Mesendoderm (in vitro differentiated cells): ENCODE results near the gene ITM2C. TPM values are rescaled to one million over a fixed set of nuclear protein-coding genes. Genes with fewer than 3 reads are reported as not detected.

ENCODE experiments used
- DNase-seq: peaks from one replicate; pipeline ENCODE4 v3.0.0; 2013
- H2AK5ac ChIP-seq: 2 replicates; pipeline ENCODE4 v1.6.1; 2013; ENCODE audit warnings: low read length, inconsistent platforms
- H2BK120ac ChIP-seq: 2 replicates; pipeline ENCODE4 v1.6.1; 2013; ENCODE audit warnings: low read depth, mild to moderate bottlenecking, low read length, moderate library complexity, mixed read lengths
- H2BK15ac ChIP-seq: replicated peaks from 2 replicates; pipeline ENCODE4 v1.6.1; 2013; ENCODE audit warnings: low read depth, mild to moderate bottlenecking, moderate library complexity
- H2BK5ac ChIP-seq: 2 replicates; pipeline ENCODE4 v1.6.1; 2013; ENCODE audit warnings: low read length, inconsistent platforms
- H3K18ac ChIP-seq: 2 replicates; pipeline ENCODE4 v1.6.1; 2013; ENCODE audit warnings: mild to moderate bottlenecking, low read length, mixed read lengths
- H3K23ac ChIP-seq: one replicate; pipeline ENCODE4 v1.6.1; 2013; ENCODE audit warnings: low read length
- H3K27ac ChIP-seq: 2 replicates; pipeline ENCODE4 v1.5.1; 2013; ENCODE audit warnings: low read depth, mild to moderate bottlenecking, inconsistent platforms, low read length, moderate library complexity
- H3K27me3 ChIP-seq: 2 replicates; pipeline ENCODE4 v1.6.1; 2013; ENCODE audit warnings: low read length, control low read depth, mild to moderate bottlenecking, inconsistent platforms; ENCODE audit not compliant: insufficient read depth, poor library complexity
- H3K36me3 ChIP-seq: 2 replicates; pipeline ENCODE4 v1.6.1; 2013; ENCODE audit warnings: low read length, inconsistent platforms; ENCODE audit not compliant: control insufficient read depth, insufficient read depth
- H3K4ac ChIP-seq: one replicate; pipeline ENCODE4 v1.6.1; 2013; ENCODE audit warnings: low read depth, mild to moderate bottlenecking, low read length, moderate library complexity
- H3K4me1 ChIP-seq: 2 replicates; pipeline ENCODE4 v1.6.1; 2013; ENCODE audit warnings: low read depth, low read length, inconsistent platforms; ENCODE audit not compliant: control insufficient read depth
- H3K4me2 ChIP-seq: 2 replicates; pipeline ENCODE4 v1.6.1; 2013; ENCODE audit warnings: low read length
- H3K4me3 ChIP-seq: 2 replicates; pipeline ENCODE4 v1.5.1; 2013; ENCODE audit warnings: mild to moderate bottlenecking, low read length
- H3K56ac ChIP-seq: one replicate; pipeline ENCODE4 v1.6.1; 2013; ENCODE audit warnings: low read length
- H3K79me1 ChIP-seq: 2 replicates; pipeline ENCODE4 v1.6.1; 2013; ENCODE audit warnings: low read length, inconsistent platforms
- H3K79me2 ChIP-seq: 2 replicates; pipeline ENCODE4 v1.6.1; 2013; ENCODE audit warnings: mild to moderate bottlenecking, low read length; ENCODE audit not compliant: control insufficient read depth, insufficient read depth
- H3K9ac ChIP-seq: 2 replicates; pipeline ENCODE4 v1.6.1; 2013; ENCODE audit warnings: low read length, inconsistent platforms
- H4K5ac ChIP-seq: one replicate; pipeline ENCODE4 v1.6.1; 2013; ENCODE audit warnings: low read length
- H4K8ac ChIP-seq: one replicate; pipeline ENCODE4 v1.6.1; 2013; ENCODE audit warnings: low read depth, mild to moderate bottlenecking, control low read depth, low read length, moderate library complexity
- WGBS: extraction: QIAGEN DNeasy Blood & Tissue Kit; methylation state at CpG from one replicate; pipeline ENCODE4 v1.1.7; 2013; ENCODE audit warnings: low lambda C conversion rate, missing lambda C conversion rate; ENCODE audit not compliant: insufficient coverage; ENCODE audit errors: extremely low coverage; 5-methylcytosine and 5-hydroxymethylcytosine counted together
- polyA plus RNA-seq, 2 experiments: library from polyadenylated mRNA; stranded (reverse); fragments of 200-250 nt; gene quantifications; one replicate each; pipeline ENCODE4 v1.2.3, GENCODE V29; 2013

Gene ITM2C
- 368 TPM for polyA plus RNA-seq (2013, experiment 1 of 2)
- 373 TPM for polyA plus RNA-seq (2013, experiment 2 of 2)

- H3K56ac ChIP-seq: peak within 1 kb of the TSS; percentile 98
- H3K79me2 ChIP-seq: peaks cover 48% of the 10 kb centered on the region
- WGBS: no CpG with 5 or more reads among the region's 76 CpGs
- peak within 1 kb of the TSS; percentile 47 for H3K4me2 ChIP-seq
- H2BK120ac ChIP-seq: peak within 1 kb of the TSS; percentile 84
- H3K4ac ChIP-seq: peak within 1 kb of the TSS; percentile 99
- H3K27ac ChIP-seq: peak within 1 kb of the TSS; percentile 93
- no peaks in the 10 kb centered on the region for H3K36me3 ChIP-seq
- H3K4me1 ChIP-seq: peaks cover 20% of the 10 kb centered on the region
- peak within 1 kb of the TSS; percentile 95 for H3K18ac ChIP-seq
- H2AK5ac ChIP-seq: peak within 1 kb of the TSS; percentile 25
- peak within 1 kb of the TSS; percentile 85 for H3K23ac ChIP-seq
- no peak within 1 kb of the TSS for H4K5ac ChIP-seq
- H3K79me1 ChIP-seq: peaks cover 3% of the 10 kb centered on the region
- peak within 1 kb of the TSS; percentile 42 for H4K8ac ChIP-seq
- peak within 1 kb of the TSS; percentile 96 for H3K9ac ChIP-seq
- H3K4me3 ChIP-seq: peak within 1 kb of the TSS; percentile 87
- H2BK5ac ChIP-seq: peak within 1 kb of the TSS; percentile 93
- H2BK15ac ChIP-seq: no peak within 1 kb of the TSS
- DNase-seq: peak; percentile 89
- no peaks in the 10 kb centered on the region for H3K27me3 ChIP-seq
Observed at GRCh38 chr2:230864605-230865306, at the start of gene ITM2C. TSS of gene ITM2C (plus strand) at chr2:230864942. CDS start at chr2:230865026, 84 bp downstream.

GRCh38 chr2:230815088-230815487 is 49.7 kb upstream of the ITM2C start:
- H3K56ac ChIP-seq: no peak overlapping the region
- H4K8ac ChIP-seq: no peak overlapping the region
- no peak overlapping the region for H2BK15ac ChIP-seq
- no peak overlapping the region for H3K9ac ChIP-seq
- peak overlapping the region; percentile 2 for H3K27ac ChIP-seq
- H3K18ac ChIP-seq: no peak overlapping the region
- H2AK5ac ChIP-seq: no peak overlapping the region
- no peak overlapping the region for H4K5ac ChIP-seq
- DNase-seq: no peak
- peaks cover 5% of the 10 kb centered on the region for H3K36me3 ChIP-seq
- H3K4me1 ChIP-seq: no peaks in the 10 kb centered on the region
- H2BK5ac ChIP-seq: no peak overlapping the region
- no peaks in the 10 kb centered on the region for H3K79me2 ChIP-seq
- no CpG with 5 or more reads among the region's 3 CpGs for WGBS
- no peak overlapping the region for H3K4me2 ChIP-seq
- H3K23ac ChIP-seq: no peak overlapping the region
- no peak overlapping the region for H3K4ac ChIP-seq
- H2BK120ac ChIP-seq: no peak overlapping the region
- H3K4me3 ChIP-seq: no peak overlapping the region
- no peaks in the 10 kb centered on the region for H3K79me1 ChIP-seq
- no peaks in the 10 kb centered on the region for H3K27me3 ChIP-seq

GRCh38 chr2:230816735-230817134 is 48.0 kb upstream of the ITM2C start:
- no peaks in the 10 kb centered on the region for H3K4me1 ChIP-seq
- no peak overlapping the region for H3K23ac ChIP-seq
- H4K8ac ChIP-seq: no peak overlapping the region
- no peak for DNase-seq
- peaks cover 2% of the 10 kb centered on the region for H3K36me3 ChIP-seq
- no peak overlapping the region for H3K27ac ChIP-seq
- H3K79me1 ChIP-seq: no peaks in the 10 kb centered on the region
- H3K18ac ChIP-seq: no peak overlapping the region
- no peak overlapping the region for H2BK15ac ChIP-seq
- no CpG with 5 or more reads among the region's 7 CpGs for WGBS
- H3K4ac ChIP-seq: no peak overlapping the region
- no peak overlapping the region for H4K5ac ChIP-seq
- H2BK120ac ChIP-seq: no peak overlapping the region
- no peak overlapping the region for H2BK5ac ChIP-seq
- no peak overlapping the region for H3K9ac ChIP-seq
- no peaks in the 10 kb centered on the region for H3K27me3 ChIP-seq
- H3K56ac ChIP-seq: no peak overlapping the region
- H3K79me2 ChIP-seq: no peaks in the 10 kb centered on the region
- no peak overlapping the region for H3K4me3 ChIP-seq
- H3K4me2 ChIP-seq: no peak overlapping the region
- no peak overlapping the region for H2AK5ac ChIP-seq

GRCh38 chr2:230819433-230819832 is 45.3 kb upstream of the ITM2C start:
- Histone ChIP-seq H3K79me1 (no peaks in the 10 kb centered on the region), H3K79me2 (no peaks in the 10 kb centered on the region), H3K18ac (no peak overlapping the region), H3K36me3 (peaks cover 2% of the 10 kb centered on the region), H4K8ac (no peak overlapping the region), H3K4me2 (no peak overlapping the region), H2BK120ac (no peak overlapping the region), H4K5ac (no peak overlapping the region), H2BK15ac (no peak overlapping the region), H3K56ac (no peak overlapping the region), H3K4me1 (no peaks in the 10 kb centered on the region), H3K27me3 (no peaks in the 10 kb centered on the region), H2BK5ac (no peak overlapping the region), H2AK5ac (no peak overlapping the region), H3K4ac (no peak overlapping the region), H3K9ac (no peak overlapping the region), H3K4me3 (no peak overlapping the region), H3K23ac (no peak overlapping the region), H3K27ac (no peak overlapping the region)
- WGBS: no CpG with 5 or more reads among the region's 1 CpG
- DNase-seq: no peak

GRCh38 chr2:230821261-230821990 is 43.3 kb upstream of the ITM2C start:
- Histone ChIP-seq H3K27me3 (no peaks in the 10 kb centered on the region), H2BK15ac (no peak overlapping the region), H4K5ac (no peak overlapping the region), H3K4me1 (no peaks in the 10 kb centered on the region), H3K56ac (no peak overlapping the region), H4K8ac (no peak overlapping the region), H3K4me2 (no peak overlapping the region), H3K9ac (no peak overlapping the region), H2BK5ac (no peak overlapping the region), H3K18ac (no peak overlapping the region), H3K27ac (no peak overlapping the region), H3K4me3 (no peak overlapping the region), H2AK5ac (no peak overlapping the region), H3K79me2 (no peaks in the 10 kb centered on the region), H2BK120ac (no peak overlapping the region), H3K4ac (no peak overlapping the region), H3K23ac (no peak overlapping the region), H3K36me3 (peaks cover 2% of the 10 kb centered on the region), H3K79me1 (no peaks in the 10 kb centered on the region)
- WGBS: no CpG with 5 or more reads among the region's 18 CpGs
- peak; percentile 19 for DNase-seq
